Esophagus (tissue), 2 donors: ENCODE data around the gene INMT. TPM values are rescaled to one million over a fixed set of nuclear protein-coding genes. Genes with fewer than 3 reads are reported as not detected.
A peak's percentile ranks its signal among the peaks of the same experiment; 100 is the strongest.

ENCODE experiments used
- H3K27ac ChIP-seq, 2 donors: one replicate each; pipeline ENCODE4 v1.5.1; 2013; ENCODE audit warnings: low read depth in 2 of 2, mild to moderate bottlenecking in 2 of 2, inconsistent platforms in 1 of 2, low read length in 1 of 2, moderate library complexity in 1 of 2
- H3K27me3 ChIP-seq, 2 donors: one replicate each; pipeline ENCODE4 v1.6.1; 2013; ENCODE audit warnings: low read length in 2 of 2, control low read depth in 1 of 2, mild to moderate bottlenecking in 1 of 2; ENCODE audit not compliant: insufficient read depth in 2 of 2, control insufficient read depth in 1 of 2
- H3K36me3 ChIP-seq, 2 donors: one replicate each; pipeline ENCODE4 v1.6.1; 2013; ENCODE audit warnings: low read length in 1 of 2; ENCODE audit not compliant: control insufficient read depth in 2 of 2, insufficient read depth in 2 of 2
- H3K4me1 ChIP-seq, 2 donors: one replicate each; pipeline ENCODE4 v1.6.1; 2013; ENCODE audit warnings: low read length in 1 of 2; ENCODE audit not compliant: control insufficient read depth in 2 of 2, insufficient read depth in 2 of 2
- H3K4me3 ChIP-seq, 2 donors: one replicate each; pipeline ENCODE4 v1.5.1; 2013; ENCODE audit warnings: low read length in 2 of 2, mild to moderate bottlenecking in 2 of 2, low read depth in 1 of 2, moderate library complexity in 1 of 2
- H3K9me3 ChIP-seq, 2 donors: one replicate each; pipeline ENCODE4 v1.6.1; 2013; ENCODE audit warnings: mild to moderate bottlenecking in 2 of 2, low read depth in 1 of 2, low read length in 1 of 2, moderate library complexity in 1 of 2; ENCODE audit not compliant: control insufficient read depth in 2 of 2, insufficient read depth in 1 of 2
- WGBS, 2 donors: extraction: QIAGEN DNeasy Blood & Tissue Kit; methylation state at CpG; one replicate each; pipeline ENCODE4 v1.1.7; 2013; 5-methylcytosine and 5-hydroxymethylcytosine counted together
- polyA plus RNA-seq, 2 donors: library from polyadenylated mRNA; stranded (reverse); fragments of 200-250 nt; gene quantifications; one replicate each; pipeline ENCODE4 v1.2.3, GENCODE V29; 2013
- donor health status: healthy with polysubstance abuse.
- donor health status: Bipolar disorder and iron deficiency.

Gene INMT
- polyA plus RNA-seq, 2 donors: 2.4 to 4.5 TPM

DNA sequence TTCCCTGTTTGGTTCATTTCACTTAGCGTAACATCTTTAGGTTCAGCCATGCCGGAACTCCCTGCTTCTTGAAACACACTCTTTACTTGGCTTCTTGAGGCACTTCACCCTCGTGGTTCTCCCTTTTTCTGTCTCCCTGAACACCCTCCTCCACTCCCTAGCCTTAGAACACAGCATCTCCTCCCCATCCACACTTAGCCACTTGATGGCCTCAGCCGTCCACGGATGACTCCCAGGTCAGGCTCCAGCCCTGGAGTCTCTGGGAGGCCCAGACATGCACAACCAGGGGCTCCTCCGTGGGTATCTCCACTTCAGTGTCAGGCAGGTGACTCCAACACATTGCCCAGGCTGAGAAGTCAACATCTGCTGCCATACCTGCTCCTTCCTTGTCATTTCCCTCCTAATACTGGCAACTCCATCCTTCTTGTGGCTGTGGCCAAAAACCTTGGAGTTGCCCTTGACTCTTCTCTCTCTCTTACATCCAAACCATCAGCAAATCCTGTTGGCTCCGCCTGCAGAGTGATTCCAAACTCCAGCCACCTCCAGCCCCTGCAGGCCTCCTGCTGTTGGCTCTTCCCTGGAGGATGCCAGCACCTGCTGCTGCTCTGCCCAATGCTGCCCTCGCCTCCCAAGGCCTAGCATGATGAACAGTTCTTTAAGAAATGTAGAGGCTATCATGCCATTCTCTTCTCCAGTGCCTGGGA is 8.4 kb upstream of the INMT start:
- Histone ChIP-seq H3K27ac (no peak overlapping the region), H3K4me3 (no peak overlapping the region), H3K27me3 (no peaks in the 10 kb centered on the region), H3K9me3 (no peaks in the 10 kb centered on the region), H3K4me1 (peaks cover 0 to 7% of the 10 kb centered on the region in 2 donors), H3K36me3 (no peaks in the 10 kb centered on the region)
- 69 to 79% methylated on average over 8 of the region's 8 CpGs for WGBS, 2 donors

DNA sequence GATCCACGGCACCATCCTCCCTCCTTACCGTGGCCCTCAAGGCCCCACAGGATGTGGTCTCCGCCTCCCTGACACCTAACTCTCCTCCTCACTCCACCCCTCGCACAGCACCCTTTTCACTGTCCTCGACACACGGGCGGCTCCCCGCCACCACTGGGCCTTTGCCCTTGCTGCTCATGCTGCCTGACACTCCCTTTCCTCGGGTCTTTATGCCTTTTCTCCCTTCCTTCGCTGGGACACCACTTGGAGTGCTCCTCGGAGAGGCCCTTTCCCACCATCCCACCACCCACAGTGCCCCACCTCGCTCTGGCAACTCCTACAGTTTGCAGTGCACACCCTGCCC is 7.9 kb upstream of the INMT start:
- Histone ChIP-seq H3K36me3 (no peaks in the 10 kb centered on the region), H3K4me1 (peaks cover 0 to 7% of the 10 kb centered on the region in 2 donors), H3K27ac (no peak overlapping the region), H3K4me3 (no peak overlapping the region), H3K9me3 (no peaks in the 10 kb centered on the region), H3K27me3 (no peaks in the 10 kb centered on the region)
- WGBS, 2 donors: 84 to 88% methylated on average over 11 to 12 of the region's 12 CpGs

DNA sequence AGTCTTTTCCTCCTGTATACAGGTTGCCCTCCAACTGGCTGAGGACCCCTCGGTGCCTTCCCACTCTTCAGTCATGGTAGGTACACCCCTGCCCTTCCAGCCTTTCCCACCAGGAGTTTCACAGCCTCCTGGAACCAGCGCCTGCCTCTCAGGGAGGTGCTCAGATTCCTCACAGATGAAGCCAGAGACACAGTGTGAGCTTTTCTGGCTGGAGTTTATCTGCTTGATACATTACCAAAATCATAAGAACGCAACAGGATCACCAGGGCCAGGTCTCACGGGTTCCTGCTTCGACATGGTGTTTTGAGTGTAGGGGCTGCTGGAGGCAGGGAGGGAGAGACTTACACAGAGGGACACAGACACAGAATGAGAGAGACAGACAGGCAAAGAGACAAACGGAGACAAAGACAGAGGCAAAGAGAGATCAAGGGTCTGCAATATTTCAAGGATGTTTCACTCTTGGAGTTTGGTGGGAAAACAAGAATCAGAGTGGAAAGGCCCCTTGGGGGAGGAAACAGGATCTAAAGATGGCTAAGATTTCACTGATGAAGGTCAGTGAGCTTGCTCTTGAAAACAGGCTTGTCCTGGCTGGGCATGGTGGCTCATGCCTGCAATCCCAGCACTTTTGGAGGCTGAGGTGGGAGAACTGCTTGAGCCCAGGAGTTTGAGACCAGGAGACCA is 6.5 kb upstream of the INMT start:
- Histone ChIP-seq H3K27ac (no peak overlapping the region), H3K27me3 (no peaks in the 10 kb centered on the region), H3K36me3 (no peaks in the 10 kb centered on the region), H3K9me3 (peaks cover 0 to 1% of the 10 kb centered on the region in 2 donors), H3K4me3 (no peak overlapping the region), H3K4me1 (peaks cover 0 to 5% of the 10 kb centered on the region in 2 donors)
- 78 to 82% methylated on average over 6 of the region's 6 CpGs for WGBS, 2 donors

DNA sequence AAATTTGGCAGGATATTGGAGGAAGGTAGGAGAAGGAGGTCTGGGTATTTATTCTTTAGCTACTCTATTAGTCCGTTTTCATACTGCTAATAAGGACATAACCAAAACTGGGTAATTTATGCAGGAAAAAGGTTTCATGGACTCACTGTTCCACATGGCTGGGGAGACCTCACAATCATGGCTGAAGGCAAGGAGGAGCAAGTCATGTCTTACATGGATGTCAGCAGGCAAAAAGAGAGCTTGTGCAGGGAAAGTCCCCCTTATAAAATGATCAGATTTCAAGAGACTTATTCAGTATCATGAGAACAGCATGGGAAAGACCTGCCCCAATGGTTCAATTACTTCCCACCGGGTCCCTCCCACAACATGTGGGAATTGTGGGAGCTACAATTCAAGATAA is 1.9 kb upstream of the INMT start:
- no peak overlapping the region for H3K27ac ChIP-seq

GRCh38 chr7:30750683-30751650 is 968 bp upstream of the INMT start:
- H3K27ac ChIP-seq: peak overlapping the region; percentile 65 to 78
- H3K36me3 ChIP-seq: no peaks in the 10 kb centered on the region
- WGBS, 2 donors: 53 to 66% methylated on average over 16 of the region's 16 CpGs
- H3K27me3 ChIP-seq: no peaks in the 10 kb centered on the region
- H3K9me3 ChIP-seq: peaks cover 0 to 1% of the 10 kb centered on the region in 2 donors
- no peak overlapping the region for H3K4me3 ChIP-seq
- H3K4me1 ChIP-seq: peaks cover 5% of the 10 kb centered on the region in 2 donors

More for the DNA sequence above, 1.9 kb upstream of the INMT start:
- Histone ChIP-seq H3K4me1 (peaks cover 0 to 5% of the 10 kb centered on the region in 2 donors), H3K36me3 (no peaks in the 10 kb centered on the region), H3K27me3 (no peaks in the 10 kb centered on the region), H3K9me3 (peaks cover 0 to 1% of the 10 kb centered on the region in 2 donors), H3K4me3 (no peak overlapping the region)
- WGBS, 2 donors: 83 to 94% methylated on average over 2 of the region's 2 CpGs

GRCh38 chr7:30752484-30752883 is 549 bp downstream of the INMT start:
- H3K4me3 ChIP-seq: peak overlapping the region; percentile 0 to 36
- H3K36me3 ChIP-seq: no peaks in the 10 kb centered on the region
- H3K9me3 ChIP-seq: peaks cover 0 to 1% of the 10 kb centered on the region in 2 donors
- H3K27me3 ChIP-seq: no peaks in the 10 kb centered on the region
- H3K4me1 ChIP-seq: peaks cover 6 to 8% of the 10 kb centered on the region in 2 donors
- WGBS, 2 donors: 72 to 77% methylated on average over 6 of the region's 6 CpGs
- H3K27ac ChIP-seq: peak overlapping the region; percentile 65 to 78

DNA sequence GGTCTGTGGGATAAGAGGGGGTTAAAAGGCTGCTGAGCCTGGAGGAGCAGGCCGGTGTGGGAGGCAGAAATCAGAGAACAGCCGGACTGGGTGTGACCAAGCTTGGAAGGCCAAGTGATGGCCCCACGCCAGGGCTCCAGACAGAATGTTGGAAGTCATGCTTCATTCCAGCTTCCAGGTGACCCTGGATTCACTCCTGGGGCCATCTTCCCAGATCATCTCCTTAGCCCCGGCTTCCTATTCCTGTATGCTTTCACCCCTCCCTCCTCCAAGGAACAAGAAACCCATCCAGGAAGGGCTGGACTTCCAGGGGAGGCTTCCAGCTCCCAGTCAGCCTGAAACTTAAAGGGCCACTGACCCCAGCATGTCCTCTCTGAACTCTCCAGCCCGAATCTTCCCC is 1.0 kb downstream of the INMT start:
- Histone ChIP-seq H3K9me3 (peaks cover 0 to 1% of the 10 kb centered on the region in 2 donors), H3K27me3 (no peaks in the 10 kb centered on the region), H3K27ac (peak overlapping the region; percentile 65 to 78), H3K36me3 (no peaks in the 10 kb centered on the region), H3K4me1 (peaks cover 6 to 8% of the 10 kb centered on the region in 2 donors), H3K4me3 (peak overlapping the region; percentile 0 to 36)
- 10 to 19% methylated on average over 5 of the region's 5 CpGs for WGBS, 2 donors

DNA sequence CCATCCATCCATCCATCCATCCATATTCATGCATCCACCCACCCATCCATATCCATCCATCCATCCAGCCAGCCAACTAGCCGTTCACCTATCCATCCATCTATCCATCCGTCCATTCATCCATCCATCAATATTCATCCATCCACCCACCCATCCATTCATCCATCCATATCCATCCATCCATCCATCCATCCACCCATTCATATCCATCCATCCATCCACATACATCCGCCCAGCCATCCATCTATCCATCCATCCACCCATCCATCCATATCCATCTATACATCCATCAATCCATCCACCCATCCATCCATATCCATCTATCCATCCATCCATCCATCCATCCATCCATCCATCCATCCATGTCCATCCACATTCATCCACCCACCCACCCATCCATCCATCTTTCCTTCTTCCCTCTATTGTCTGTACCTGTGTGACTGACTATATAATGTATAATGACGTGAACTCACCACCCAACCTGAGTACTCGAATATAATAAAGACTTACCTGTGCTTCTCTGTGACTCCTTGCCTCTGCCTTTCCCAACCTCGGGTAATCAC is 2.5 kb downstream of the INMT start:
- H3K4me3 ChIP-seq: no peak overlapping the region
- no peak overlapping the region for H3K27ac ChIP-seq
- peaks cover 0 to 1% of the 10 kb centered on the region in 2 donors for H3K9me3 ChIP-seq
- peaks cover 6 to 8% of the 10 kb centered on the region in 2 donors for H3K4me1 ChIP-seq
- no peaks in the 10 kb centered on the region for H3K36me3 ChIP-seq
- no peaks in the 10 kb centered on the region for H3K27me3 ChIP-seq
- WGBS, 2 donors: 89 to 93% methylated on average over 6 of the region's 6 CpGs
